HG02981 (cell line): ENCODE results near the gene GNRH2.
"Not testable (repeated sequence)": the region's sequence is repeated elsewhere in the genome, so short reads cannot be mapped to it uniquely, and the experiment has no call there.

Experiments used
- ATAC-seq: cut with Tn5 transposase; IDR thresholded peaks from one replicate; pipeline ENCODE4 v1.9.1; 2021; ENCODE audit warnings: mild to moderate bottlenecking, moderate library complexity; ENCODE audit not compliant: unreplicated experiment

GNRH2 gene

DNA sequence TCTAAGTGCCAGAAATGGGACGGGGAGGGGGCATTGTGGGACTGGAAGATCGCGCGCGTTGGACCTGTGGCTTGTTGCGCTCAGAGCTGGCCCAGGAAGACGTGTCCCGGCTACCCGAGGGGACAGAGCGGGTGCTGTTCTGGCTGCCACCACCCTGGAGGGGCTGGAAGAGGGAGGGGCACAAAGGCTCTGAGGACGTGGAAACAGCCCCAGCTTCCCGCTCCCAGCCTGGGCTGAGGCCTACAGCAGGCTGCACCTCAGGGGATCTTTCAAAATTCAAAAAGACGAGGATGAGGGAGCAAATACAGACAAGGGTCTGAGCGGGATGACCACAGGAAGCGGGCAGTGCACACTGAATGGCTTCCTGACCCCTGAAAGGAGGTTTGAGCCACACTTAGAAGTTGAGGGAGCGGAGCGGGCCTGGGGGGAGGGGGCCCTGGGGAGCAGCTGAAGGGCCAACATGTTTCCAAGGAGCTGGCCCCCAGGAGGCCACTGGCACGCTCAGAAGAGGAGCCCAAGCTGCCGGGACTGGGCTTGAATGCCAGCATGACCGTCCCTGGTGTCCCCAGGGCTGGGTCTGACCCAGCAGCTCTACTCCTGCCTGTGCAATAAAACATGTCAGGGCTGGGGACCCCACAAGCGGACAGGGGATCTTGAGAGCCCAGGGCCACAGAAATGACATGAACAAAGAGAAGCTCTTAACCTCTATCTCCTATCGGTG, 29.3 kb downstream of the GNRH2 start:
- ATAC-seq = no peak

GRCh38 chr20:3073251-3073643, 29.8 kb downstream of the GNRH2 start:
- ATAC-seq = not testable (repeated sequence)

- no peak for ATAC-seq
Measured at GRCh38 chr20:3074812-3075211, 31.4 kb downstream of the GNRH2 start.

- not testable (repeated sequence) for ATAC-seq
Measured at GRCh38 chr20:3075315-3075714, 31.9 kb downstream of the GNRH2 start.

GRCh38 chr20:3077618-3078134, 34.3 kb downstream of the GNRH2 start:
- ATAC-seq = no peak

DNA sequence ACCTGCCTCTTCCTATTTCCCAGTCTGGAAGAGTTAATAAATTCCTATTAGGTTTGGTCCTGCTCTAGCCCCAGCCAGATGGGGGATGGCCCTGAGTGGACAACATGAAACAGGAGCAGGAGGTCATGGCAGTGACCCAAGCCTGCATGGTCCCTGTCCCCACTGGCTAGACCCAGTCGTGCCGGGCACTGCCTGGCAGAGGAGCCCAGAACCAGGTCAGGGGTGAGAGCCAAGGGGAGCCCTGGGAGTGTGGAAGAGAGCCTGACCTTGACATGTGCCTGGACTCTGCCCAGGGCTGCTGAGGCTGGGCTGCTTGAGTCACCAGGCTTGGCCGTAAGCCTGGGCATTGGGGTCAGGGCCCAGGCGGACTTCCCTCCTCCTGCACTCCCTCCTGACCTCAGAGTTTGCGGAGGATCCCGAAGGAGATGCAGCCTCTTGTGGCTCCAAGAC, 37.5 kb downstream of the GNRH2 start:
- ATAC-seq = no peak

- no peak for ATAC-seq
Measured at GRCh38 chr20:3081641-3082040, 38.2 kb downstream of the GNRH2 start.

DNA sequence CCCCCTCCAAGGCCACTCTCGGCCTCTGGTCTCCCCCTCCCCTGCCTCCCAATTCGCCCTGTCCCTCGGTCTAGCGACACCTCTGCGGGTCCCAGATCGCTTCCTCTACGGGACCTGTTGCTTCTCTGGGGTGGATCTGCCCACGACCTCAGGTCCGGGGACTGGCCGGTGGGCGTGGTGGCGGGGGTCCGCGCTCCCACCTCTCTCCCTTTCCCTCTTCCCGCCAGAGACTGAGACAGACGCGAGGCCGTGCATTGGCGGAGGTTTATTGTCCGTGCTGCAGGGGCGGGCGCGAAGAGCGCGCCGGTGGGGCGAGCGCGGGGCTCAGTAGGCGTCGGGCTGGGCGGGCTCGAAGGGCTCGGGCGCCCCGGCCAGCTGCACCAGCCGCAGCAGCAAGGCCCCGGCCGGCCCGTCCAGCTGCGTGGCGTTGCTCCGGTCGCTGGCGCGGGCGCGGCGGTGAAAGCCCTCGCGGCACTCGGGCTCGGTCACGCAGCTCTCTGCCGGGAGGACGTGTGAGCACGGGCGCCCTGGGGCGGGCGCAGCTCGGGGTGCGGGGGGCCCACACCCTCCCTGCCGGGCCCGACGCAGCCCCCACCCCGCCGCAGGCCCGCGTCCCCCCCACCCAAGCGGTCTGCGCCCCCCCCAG, 39.0 kb downstream of the GNRH2 start:
- ATAC-seq = no peak

GRCh38 chr20:3082955-3083952, 39.8 kb downstream of the GNRH2 start:
- ATAC-seq = no peak

GRCh38 chr20:3084283-3084985, 41.0 kb downstream of the GNRH2 start, which contains the start of gene AVP:
Gene AVP (minus strand): TSS chr20:3084724. CDS start chr20:3084674, 50 bp downstream.
- no peak for ATAC-seq

- ATAC-seq = no peak
Measured at GRCh38 chr20:3084986-3085360, 41.6 kb downstream of the GNRH2 start.

DNA sequence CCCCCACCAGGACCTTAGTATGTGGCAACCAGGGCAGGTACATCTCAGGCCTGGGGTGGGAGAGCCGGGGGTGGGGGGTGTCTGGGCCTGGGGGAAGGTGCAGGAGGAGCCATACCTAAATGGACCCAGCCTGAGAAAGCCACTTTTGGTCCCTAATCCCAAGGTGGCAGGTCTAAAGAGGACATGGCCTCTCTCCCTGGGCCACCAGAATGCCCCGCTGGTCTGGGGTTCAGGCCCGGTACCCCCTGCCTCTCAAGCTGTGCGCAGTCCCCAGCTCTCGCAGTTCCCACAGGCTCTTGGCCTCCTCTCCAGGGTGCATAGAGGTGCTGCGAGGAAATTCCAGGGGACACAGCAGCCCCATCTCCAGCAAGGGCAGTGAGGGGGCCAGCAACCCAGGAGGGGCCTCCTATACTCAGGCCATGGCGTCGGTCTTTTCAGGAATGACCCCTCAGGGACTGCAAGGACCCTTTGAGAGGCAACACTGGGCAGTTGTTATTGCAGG, 42.2 kb downstream of the GNRH2 start:
- ATAC-seq = no peak

GRCh38 chr20:3088031-3088430, 44.6 kb downstream of the GNRH2 start:
- no peak for ATAC-seq

DNA sequence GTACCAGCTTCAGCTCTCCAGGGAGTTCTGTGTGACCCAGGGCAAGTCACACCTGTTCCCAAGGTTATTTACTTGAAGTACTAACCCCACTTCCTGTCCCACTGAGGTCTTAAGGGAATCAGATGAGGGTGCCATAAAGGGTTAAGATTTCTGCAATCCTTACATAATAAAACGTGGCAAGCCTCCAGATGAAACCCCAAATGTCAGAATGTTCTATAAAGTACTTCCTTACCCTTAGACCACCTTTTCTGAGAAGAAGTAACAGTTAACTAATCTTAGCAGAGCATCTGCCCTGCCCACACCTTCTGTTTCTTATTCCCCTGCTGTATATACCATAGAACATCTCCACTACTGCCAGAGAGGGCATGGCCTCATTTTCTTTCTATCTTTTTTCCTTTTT, 47.1 kb downstream of the GNRH2 start:
- no peak for ATAC-seq

DNA sequence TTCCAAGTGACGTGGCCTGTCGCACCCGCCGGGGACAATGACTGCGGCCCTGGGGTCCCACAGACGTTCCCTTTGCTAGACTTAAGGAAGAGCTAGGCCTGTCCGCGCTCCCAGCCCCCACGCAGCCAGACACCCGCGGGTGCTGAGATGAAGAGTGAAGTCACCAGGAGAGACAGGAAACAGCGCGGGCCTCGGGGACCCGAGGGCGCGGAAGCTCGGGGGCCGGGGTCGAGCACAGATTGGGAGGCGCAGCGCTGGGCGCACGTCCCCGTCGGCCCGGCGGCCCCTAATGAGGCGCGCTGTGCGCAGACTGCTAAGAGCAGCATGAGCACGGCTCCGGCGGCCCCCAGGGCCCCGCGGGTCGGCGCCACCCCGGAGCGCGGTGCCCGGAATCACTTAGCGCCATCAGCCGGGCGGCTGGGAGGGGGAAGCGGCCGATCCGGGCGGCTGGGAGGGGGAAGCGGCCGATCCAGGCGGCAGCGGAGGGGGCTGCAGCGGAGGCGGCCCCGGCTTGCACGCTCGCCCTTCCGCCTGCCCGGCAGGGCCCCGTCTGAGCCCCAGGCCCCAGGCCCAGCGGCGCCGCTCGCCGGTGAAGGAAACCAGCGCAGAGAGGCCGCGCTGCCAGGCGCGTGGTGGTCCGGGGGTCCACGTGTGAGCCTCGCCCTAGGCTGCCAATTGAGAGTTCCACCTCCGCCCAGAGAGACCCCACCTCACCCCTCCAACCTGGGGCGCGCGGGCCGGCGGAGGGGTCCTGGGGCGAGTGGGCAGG, 49.4 kb downstream of the GNRH2 start:
- ATAC-seq = no peak

- no peak for ATAC-seq
Measured at GRCh38 chr20:3093861-3094361, 50.5 kb downstream of the GNRH2 start.

DNA sequence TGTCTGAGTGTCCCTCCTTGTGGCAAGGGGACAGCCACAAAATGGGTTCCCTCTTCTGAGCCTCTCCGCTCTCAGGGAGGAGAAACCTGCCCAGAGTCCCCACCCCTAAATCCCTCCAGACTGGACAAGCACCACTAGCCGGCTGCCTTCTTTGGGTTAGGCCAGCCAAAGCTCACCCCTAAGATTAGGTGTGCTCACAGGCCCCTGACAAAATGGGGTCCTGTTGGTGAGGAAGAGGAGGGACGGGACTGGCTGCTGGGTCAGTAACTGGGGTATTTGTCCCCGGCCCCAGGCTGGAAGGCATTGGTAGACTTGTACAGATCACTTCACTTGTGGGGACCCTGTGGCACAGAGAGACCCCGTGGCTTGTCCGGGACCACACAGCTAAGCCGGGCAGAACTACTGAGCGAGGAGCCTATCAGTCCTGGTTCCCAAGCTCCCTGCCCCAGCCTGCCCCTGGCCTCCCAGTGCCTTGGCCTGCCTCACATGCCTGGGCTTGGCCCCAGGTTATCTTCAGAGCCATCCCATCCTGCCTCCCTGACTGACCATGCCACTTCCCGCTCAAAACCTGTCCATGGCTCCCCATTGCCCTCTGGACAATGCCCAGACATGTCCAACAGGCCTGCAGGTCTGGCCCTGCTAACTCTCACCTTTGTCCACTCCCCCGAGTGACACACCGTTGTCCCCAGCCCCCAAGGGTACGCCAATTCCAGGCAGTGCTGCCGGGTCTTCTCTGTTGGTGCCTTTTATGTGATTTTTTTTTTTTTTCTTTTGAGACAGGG, 51.6 kb downstream of the GNRH2 start:
- ATAC-seq = no peak
